Endothelial cell (in vitro differentiated cells): Measurements from ENCODE around the gene FBXO47. TPM values are rescaled to one million over a fixed set of nuclear protein-coding genes. Genes with fewer than 3 reads are reported as not detected.

ENCODE experiments used
- DNase-seq: peaks from one replicate; pipeline ENCODE4 v3.0.0; 2021; ENCODE audit warnings: low spot score
- H3K27ac Mint-ChIP-seq: one replicate; pipeline ENCODE4 v1.8.0; 2021; ENCODE audit warnings: mixed read lengths, inconsistent platforms; ENCODE audit not compliant: unreplicated experiment
- H3K27me3 Mint-ChIP-seq: one replicate; pipeline ENCODE4 v1.8.0; 2021; ENCODE audit warnings: mild to moderate bottlenecking, moderate library complexity, mixed read lengths, inconsistent platforms; ENCODE audit not compliant: unreplicated experiment
- H3K36me3 Mint-ChIP-seq: one replicate; pipeline ENCODE4 v1.8.0; 2021; ENCODE audit warnings: mild to moderate bottlenecking, low read depth, mixed read lengths, inconsistent platforms; ENCODE audit not compliant: unreplicated experiment
- H3K4me1 Mint-ChIP-seq: one replicate; pipeline ENCODE4 v1.8.0; 2021; ENCODE audit warnings: mild to moderate bottlenecking, mixed read lengths, inconsistent platforms; ENCODE audit not compliant: unreplicated experiment
- H3K4me3 Mint-ChIP-seq: one replicate; pipeline ENCODE4 v1.8.0; 2021; ENCODE audit warnings: mild to moderate bottlenecking, mixed read lengths, inconsistent platforms; ENCODE audit not compliant: unreplicated experiment
- H3K9me3 Mint-ChIP-seq: one replicate; pipeline ENCODE4 v1.8.0; 2021; ENCODE audit warnings: mixed read lengths, inconsistent platforms; ENCODE audit not compliant: unreplicated experiment
- long read RNA-seq: library from polyadenylated mRNA; unstranded; transcript quantifications from one replicate; pipeline ENCODE4 v2.0.0, GENCODE V29; 2020; ENCODE audit not compliant: unreplicated experiment
- total RNA-seq: library from RNA; stranded (reverse); fragmentation: NEBNext Ultra II Directional; extraction: Animal tissue kit (Norgen Biotek cat#: 25700); gene quantifications from one replicate; pipeline ENCODE4 v1.2.1, GENCODE V29; 2021; ENCODE audit not compliant: unreplicated experiment
- TF ChIP-seq, protein P1 (sequence below): fragments of 200-600 bp; sonication (generic); IDR thresholded peaks from one replicate; pipeline ENCODE4 v1.5.0; 2021; ENCODE audit warnings: antibody characterized with exemption; ENCODE audit not compliant: unreplicated experiment

The FBXO47 gene
- total RNA-seq: not detected
- long read RNA-seq: 0 reads

- H3K4me3 Mint-ChIP-seq: no peak within 1 kb of the TSS
- H3K4me1 Mint-ChIP-seq: no peaks in the 10 kb centered on the region
- DNase-seq: peak; percentile 56
- H3K27ac Mint-ChIP-seq: no peak within 1 kb of the TSS
- no peaks in the 10 kb centered on the region for H3K9me3 Mint-ChIP-seq
- H3K36me3 Mint-ChIP-seq: no peaks in the 10 kb centered on the region
- no peaks in the 10 kb centered on the region for H3K27me3 Mint-ChIP-seq
- TF ChIP-seq, protein P1, sequence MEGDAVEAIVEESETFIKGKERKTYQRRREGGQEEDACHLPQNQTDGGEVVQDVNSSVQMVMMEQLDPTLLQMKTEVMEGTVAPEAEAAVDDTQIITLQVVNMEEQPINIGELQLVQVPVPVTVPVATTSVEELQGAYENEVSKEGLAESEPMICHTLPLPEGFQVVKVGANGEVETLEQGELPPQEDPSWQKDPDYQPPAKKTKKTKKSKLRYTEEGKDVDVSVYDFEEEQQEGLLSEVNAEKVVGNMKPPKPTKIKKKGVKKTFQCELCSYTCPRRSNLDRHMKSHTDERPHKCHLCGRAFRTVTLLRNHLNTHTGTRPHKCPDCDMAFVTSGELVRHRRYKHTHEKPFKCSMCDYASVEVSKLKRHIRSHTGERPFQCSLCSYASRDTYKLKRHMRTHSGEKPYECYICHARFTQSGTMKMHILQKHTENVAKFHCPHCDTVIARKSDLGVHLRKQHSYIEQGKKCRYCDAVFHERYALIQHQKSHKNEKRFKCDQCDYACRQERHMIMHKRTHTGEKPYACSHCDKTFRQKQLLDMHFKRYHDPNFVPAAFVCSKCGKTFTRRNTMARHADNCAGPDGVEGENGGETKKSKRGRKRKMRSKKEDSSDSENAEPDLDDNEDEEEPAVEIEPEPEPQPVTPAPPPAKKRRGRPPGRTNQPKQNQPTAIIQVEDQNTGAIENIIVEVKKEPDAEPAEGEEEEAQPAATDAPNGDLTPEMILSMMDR: no peak
These were observed at the start of gene FBXO47 for GRCh38 chr17:38967290-38967738. Gene FBXO47, minus strand, starts transcription at chr17:38967403. Its CDS starts 4,378 bp downstream, at chr17:38963025.

DNA sequence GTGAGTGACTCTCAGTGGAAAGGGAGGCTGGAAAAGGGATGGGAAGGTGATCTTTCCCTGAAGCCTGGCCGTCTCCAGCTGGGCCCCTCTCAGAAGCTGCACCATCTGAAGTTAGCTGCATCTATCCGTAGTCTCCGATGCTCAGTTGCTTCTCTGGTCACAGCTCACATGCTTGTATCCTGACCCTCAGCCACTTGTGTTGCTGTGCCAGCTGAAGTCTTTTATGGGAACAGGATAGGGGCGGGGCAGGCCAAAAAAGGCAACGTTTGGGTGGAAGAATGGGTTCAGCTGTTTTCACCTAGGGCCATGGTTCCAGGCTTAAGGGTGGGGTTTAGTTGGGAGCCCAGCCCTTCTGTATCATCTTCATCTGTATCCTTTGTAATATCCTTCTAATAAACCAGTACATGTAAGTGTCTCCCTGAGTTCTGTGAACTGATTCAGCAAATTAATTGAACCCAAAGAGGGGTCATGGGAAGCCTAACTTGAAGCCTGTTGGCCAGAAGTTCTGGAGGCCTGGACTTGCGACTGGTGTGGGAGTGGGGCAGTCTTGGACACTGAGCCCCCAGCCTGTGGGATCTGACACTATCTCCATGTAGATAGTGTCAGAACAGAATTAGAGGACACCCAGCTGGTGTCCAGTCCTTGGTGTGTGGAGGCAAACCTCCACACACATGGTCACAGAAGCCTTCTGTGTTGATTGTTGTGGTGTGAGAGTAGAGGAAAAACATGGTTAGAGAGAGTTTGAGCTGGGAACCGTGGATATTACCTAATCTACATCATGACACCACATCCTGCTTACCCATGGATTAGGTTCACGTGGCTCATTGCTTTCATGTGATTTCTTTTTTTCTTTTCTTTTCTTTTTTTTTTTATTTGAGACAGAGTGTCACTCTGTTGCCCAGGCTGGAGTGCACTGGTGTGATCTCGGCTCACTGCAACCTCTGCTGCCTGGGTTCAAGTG is 49.3 kb upstream of the FBXO47 start:
- Mint-ChIP-seq H3K27me3 (peaks cover 4% of the 10 kb centered on the region), H3K4me1 (peaks cover 12% of the 10 kb centered on the region), H3K36me3 (no peaks in the 10 kb centered on the region), H3K4me3 (no peak overlapping the region), H3K9me3 (no peaks in the 10 kb centered on the region), H3K27ac (no peak overlapping the region)
- DNase-seq: no peak
- TF ChIP-seq, protein P1: no peak

- no peak overlapping the region for H3K4me3 Mint-ChIP-seq
- no peaks in the 10 kb centered on the region for H3K9me3 Mint-ChIP-seq
- H3K36me3 Mint-ChIP-seq: no peaks in the 10 kb centered on the region
- TF ChIP-seq, protein P1: no peak
- H3K4me1 Mint-ChIP-seq: peaks cover 12% of the 10 kb centered on the region
- no peak for DNase-seq
- no peak overlapping the region for H3K27ac Mint-ChIP-seq
- H3K27me3 Mint-ChIP-seq: peaks cover 1% of the 10 kb centered on the region
These were observed 48.3 kb upstream of the FBXO47 start for GRCh38 chr17:39015546-39015935.

- Mint-ChIP-seq H3K27me3 (peaks cover 1% of the 10 kb centered on the region), H3K27ac (no peak overlapping the region), H3K36me3 (no peaks in the 10 kb centered on the region), H3K4me1 (peaks cover 12% of the 10 kb centered on the region), H3K9me3 (no peaks in the 10 kb centered on the region), H3K4me3 (no peak overlapping the region)
- no peak for DNase-seq
- TF ChIP-seq, protein P1: no peak
These were observed 47.8 kb upstream of the FBXO47 start for GRCh38 chr17:39014795-39015545.
